GM12865 (cell line): ENCODE measurements around the gene PPP1R1A.

Experiments
- DNase-seq: peaks from one replicate; pipeline ENCODE4 v3.0.0; 2010; ENCODE audit warnings: low read depth
- H3K4me3 ChIP-seq: 2 replicates; pipeline ENCODE4 v1.5.1; 2011; ENCODE audit warnings: mild to moderate bottlenecking, low read depth, low read length, control low read depth
- CTCF ChIP-seq: IDR thresholded peaks from 2 replicates; pipeline ENCODE4 v1.5.1; 2011; ENCODE audit warnings: low read length, control low read depth, low read depth, inconsistent platforms; ENCODE audit not compliant: insufficient read depth; ENCODE audit errors: missing control alignments

PPP1R1A gene

GRCh38 chr12:54603173-54603814, 14.8 kb upstream of the PPP1R1A start:
- no peak overlapping the region for H3K4me3 ChIP-seq
- TF ChIP-seq CTCF = peak; percentile 89
- DNase-seq = peak; percentile 81

GRCh38 chr12:54602661-54603060, 14.2 kb upstream of the PPP1R1A start:
- no peak for DNase-seq
- H3K4me3 ChIP-seq = no peak overlapping the region
- no peak for TF ChIP-seq CTCF

- no peak for DNase-seq
- TF ChIP-seq CTCF = no peak
- H3K4me3 ChIP-seq = no peak overlapping the region
Measured at GRCh38 chr12:54601841-54602240, 13.4 kb upstream of the PPP1R1A start.

GRCh38 chr12:54598970-54599369, 10.5 kb upstream of the PPP1R1A start:
- no peak for DNase-seq
- no peak for TF ChIP-seq CTCF
- no peak overlapping the region for H3K4me3 ChIP-seq

GRCh38 chr12:54596526-54596946, 8.1 kb upstream of the PPP1R1A start:
- DNase-seq = peak; percentile 59
- no peak overlapping the region for H3K4me3 ChIP-seq
- peak; percentile 90 for TF ChIP-seq CTCF

GRCh38 chr12:54595471-54595870, 7.0 kb upstream of the PPP1R1A start:
- H3K4me3 ChIP-seq = no peak overlapping the region
- TF ChIP-seq CTCF = no peak
- no peak for DNase-seq

GRCh38 chr12:54593725-54594124, 5.3 kb upstream of the PPP1R1A start:
- TF ChIP-seq CTCF = no peak
- no peak overlapping the region for H3K4me3 ChIP-seq
- DNase-seq = no peak
